ENCODE data around the gene GRIA3. TPM values are rescaled to one million over a fixed set of nuclear protein-coding genes. Genes with fewer than 3 reads are reported as not detected.

GRIA3 gene
- total RNA-seq, 1 experiment from 2014 or later = 1.4 TPM

- no peak overlapping the region for H3K14ac ChIP-seq (ENCODE audit: insufficient read depth, low read length)
- peaks cover 0 to 71% of the 10 kb centered on the region in 2 experiments; a peak in 2 of 5 replicates for H3K9me3 Mint-ChIP-seq
- no peak overlapping the region for H2AFZ ChIP-seq (ENCODE audit: low read length)
- no peak overlapping the region for H3K18ac ChIP-seq (ENCODE audit: insufficient read length, low read depth, low read length)
- no peak for TF ChIP-seq CTCF (conservative IDR thresholded peaks at IDR 0.05)
- no peak overlapping the region for H2BK15ac ChIP-seq (ENCODE audit: low read depth, low read length)
- peaks cover 3% of the 10 kb centered on the region for H3K23me2 ChIP-seq (ENCODE audit: insufficient read length, low read depth, low read length, poor library complexity, severe bottlenecking)
- H3K4me1 Mint-ChIP-seq = peaks cover 0 to 2% of the 10 kb centered on the region in 2 experiments; a peak in 1 of 4 replicates
- DNase-seq = no peak
- no peaks in the 10 kb centered on the region for H3K79me1 ChIP-seq (ENCODE audit: insufficient read depth, low read depth, low read length, poor library complexity, severe bottlenecking)
- no peak overlapping the region for H2BK12ac ChIP-seq (ENCODE audit: insufficient read length, low read depth, low read length)
- peaks cover 2% of the 10 kb centered on the region; the same call in 1 of the 2 replicates for H3K27me3 ChIP-seq (ENCODE audit: insufficient read depth, low read length)
- no peaks in the 10 kb centered on the region for H3K27me3 Mint-ChIP-seq (ENCODE audit: low read depth)
- H2BK20ac ChIP-seq (ENCODE audit: low read depth, low read length, poor library complexity, severe bottlenecking) = no peak overlapping the region
- no peak overlapping the region for H4K91ac ChIP-seq (ENCODE audit: insufficient read length, low read depth, low read length)
- no peak overlapping the region for H3K4ac ChIP-seq (ENCODE audit: low read depth, low read length)
- H3K4me1 ChIP-seq (ENCODE audit: insufficient read depth, low read length) = no peaks in the 10 kb centered on the region
- no peak overlapping the region for H2AK5ac ChIP-seq (ENCODE audit: insufficient read length, low read length)
- H3K4me2 ChIP-seq (ENCODE audit: insufficient read depth, insufficient read length, low read length) = no peak overlapping the region
- no peak overlapping the region for H3K4me3 Mint-ChIP-seq
- no CpG with 5 or more reads among the region's 4 CpGs for WGBS (ENCODE audit: extremely low coverage, insufficient read length, low lambda C conversion rate)
- peaks cover 39% of the 10 kb centered on the region for H3K9me3 ChIP-seq (ENCODE audit: control insufficient read depth, low read depth, low read length)
- no peak overlapping the region for H2BK120ac ChIP-seq (ENCODE audit: low read depth, low read length, poor library complexity, severe bottlenecking)
- H4K8ac ChIP-seq (replicated peaks; ENCODE audit: insufficient read length, low read depth, low read length) = no peak overlapping the region
- H3K79me2 ChIP-seq (ENCODE audit: insufficient read depth, low read length) = no peaks in the 10 kb centered on the region
- H3T11ph ChIP-seq (ENCODE audit: low read length) = no peak overlapping the region
- no peak overlapping the region for H3K27ac Mint-ChIP-seq
- no peak overlapping the region for H3K23ac ChIP-seq (ENCODE audit: insufficient read length, low read depth, low read length)
- H3K9ac ChIP-seq (ENCODE audit: extremely low read depth, insufficient read length, low read length) = no peak overlapping the region
- no peak overlapping the region for H3K56ac ChIP-seq (ENCODE audit: insufficient read length, low read depth, low read length)
- H4K5ac ChIP-seq (ENCODE audit: insufficient read length, low read depth, low read length) = no peak overlapping the region
- peaks cover 0 to 2% (median 0%) of the 10 kb centered on the region in 3 experiments; a peak in 5 of 7 replicates for H3K36me3 Mint-ChIP-seq (ENCODE audit: insufficient read depth in 1 of 3, low read depth in 3 of 3)
- no peaks in the 10 kb centered on the region for H4K20me1 ChIP-seq (ENCODE audit: control insufficient read depth, insufficient read depth, insufficient read length)
- no peak overlapping the region for H3K27ac ChIP-seq (ENCODE audit: insufficient read length, low read depth, low read length)
- no peak overlapping the region for H2BK5ac ChIP-seq (ENCODE audit: insufficient read length, low read length)
Measured at GRCh38 chrX:123202523-123202922, 18.4 kb downstream of the GRIA3 start.

Measured in H9 (cell line).